Ovary (tissue), 9 donors: ENCODE results near the gene AKAP12. TPM values are rescaled to one million over a fixed set of nuclear protein-coding genes. Genes with fewer than 3 reads are reported as not detected.

Experiments
- DNase-seq, 5 donors: peaks; one replicate each; pipeline ENCODE4 v3.0.0-alpha.2; 2019 to 2020
- H3K27ac ChIP-seq, 2 donors: fragments of 200-600 bp; one replicate each; pipeline versions ENCODE4 v1.5.1 to v1.8.0; 2019 to 2022
- H3K27me3 ChIP-seq: fragments of 200-600 bp; one replicate; pipeline ENCODE4 v1.8.0; 2022
- H3K36me3 ChIP-seq: fragments of 200-600 bp; sonication (generic); one replicate; pipeline ENCODE4 v1.5.1; 2019
- H3K4me1 ChIP-seq: one replicate; pipeline ENCODE4 v1.8.1; 2013; ENCODE audit warnings: mild to moderate bottlenecking, moderate library complexity; ENCODE audit not compliant: insufficient read depth
- H3K4me3 ChIP-seq: fragments of 200-600 bp; sonication (generic); one replicate; pipeline ENCODE4 v1.5.1; 2017
- H3K9me3 ChIP-seq, 2 donors: fragments of 200-600 bp in 1 of 2; sonication (generic) in 1 of 2; one replicate each; pipeline versions ENCODE4 v1.5.1 to v1.8.1; 2013 to 2019; ENCODE audit warnings: mild to moderate bottlenecking in 1 of 2, moderate library complexity in 1 of 2
- CTCF ChIP-seq, 3 donors: fragments of 450-650 bp in 2 of 3; fragments of 200-600 bp in 1 of 3; IDR thresholded peaks; one replicate each; pipeline versions ENCODE4 v1.5.1 to v1.8.0; 2016 to 2022; ENCODE audit warnings: antibody characterized with exemption in 3 of 3, mild to moderate bottlenecking in 1 of 3
- EP300 ChIP-seq: sonication (generic); formaldehyde crosslinking; IDR thresholded peaks from one replicate; pipeline ENCODE4 v1.6.1; 2017; ENCODE audit warnings: antibody characterized with exemption
- POLR2A ChIP-seq: fragments of 450-650 bp; IDR thresholded peaks from one replicate; pipeline ENCODE4 v1.6.1; 2017; ENCODE audit warnings: antibody characterized with exemption, mild to moderate bottlenecking, moderate library complexity
- WGBS, 3 donors: extraction: QIAGEN DNeasy Blood & Tissue Kit in 1 of 3; methylation state at CpG; one replicate each; pipeline versions ENCODE4 v1.1.5 to v1.1.7; 2013 to 2017; 5-methylcytosine and 5-hydroxymethylcytosine counted together
- intact Hi-C, 4 donors: fragments of 100-400 bp; cut with DNase I; formaldehyde crosslinking; loops; one replicate each; pipeline versions ENCODE4 v1.11.0 to v1.15.1; 2022 to 2023
- polyA plus RNA-seq, 2 donors: library from polyadenylated mRNA; stranded (reverse); fragments of 200-250 nt in 1 of 2; fragments of 350-450 nt in 1 of 2; fragmentation: Illumina TruSeq in 1 of 2; extraction: RNeasy Lipid Tissue Mini Kit (QIAGEN cat#74804) in 1 of 2; gene quantifications; one replicate each; pipeline ENCODE4 v1.2.3, GENCODE V29; 2013 to 2014
- total RNA-seq, 7 donors: library from RNA; depleted of rRNA in 2 of 7; stranded (reverse); fragments of >200 nt in 2 of 7; fragmentation: NEBNext Ultra II Directional in 3 of 7; extraction: Animal tissue kit (Norgen Biotek cat#: 25700) in 3 of 7; gene quantifications; one replicate each; pipeline versions ENCODE4 v1.1.0 to v1.2.4, GENCODE V29; 2016 to 2023
- donor health status: DM: no; HTN: no; CAD: no; lungs with moderate emphysema.
- donor health status: DM: no; HTN: no; CAD: no.
- donor health status: Bipolar disorder and iron deficiency.
- donor health status: DM: yes; HTN: yes; CAD: no.
- donor health status: DM: no; HTN: no; CAD: no.
- donor health status: DM: yes; HTN: yes; CAD: no.

Gene AKAP12
- total and polyA plus RNA-seq, 9 donors = 67.2 to 246 (median 125) TPM

GRCh38 chr6:151306269-151306783 is 66.6 kb downstream of the AKAP12 start:
- H3K4me3 ChIP-seq = no peak overlapping the region
- no peaks in the 10 kb centered on the region for H3K27me3 ChIP-seq
- H3K36me3 ChIP-seq = no peaks in the 10 kb centered on the region
- 90 to 93% (median 92%) methylated on average over 12 of the region's 12 CpGs for WGBS, 3 donors
- DNase-seq = no peak
- H3K4me1 ChIP-seq = peaks cover 6% of the 10 kb centered on the region
- intact Hi-C loops = loop anchor here in 1 of 4 donors (10.0 kb wide), 1 partner anchor 62 kb away; no protein-coding TSS in a partner anchor
- no peaks in the 10 kb centered on the region for H3K9me3 ChIP-seq
- no peak overlapping the region for H3K27ac ChIP-seq
- TF ChIP-seq POLR2A (no peak), CTCF (IDR thresholded peaks at IDR 0.05) (no peak), EP300 (no peak)

GRCh38 chr6:151307501-151307900 is 67.7 kb downstream of the AKAP12 start:
- Histone ChIP-seq H3K36me3 (no peaks in the 10 kb centered on the region), H3K4me3 (no peak overlapping the region), H3K27ac (no peak overlapping the region), H3K27me3 (no peaks in the 10 kb centered on the region), H3K9me3 (no peaks in the 10 kb centered on the region), H3K4me1 (peaks cover 6% of the 10 kb centered on the region)
- no peak for DNase-seq
- WGBS, 3 donors = 43 to 60% (median 55%) methylated on average over 4 of the region's 4 CpGs
- no peak for TF ChIP-seq CTCF (IDR thresholded peaks at IDR 0.05)
- no peak for TF ChIP-seq POLR2A
- no peak for TF ChIP-seq EP300
- intact Hi-C loops = loop anchor here in 1 of 4 donors (10.0 kb wide), 1 partner anchor 63 kb away; no protein-coding TSS in a partner anchor

GRCh38 chr6:151309619-151310018 is 69.9 kb downstream of the AKAP12 start:
- no peaks in the 10 kb centered on the region for H3K9me3 ChIP-seq
- intact Hi-C loops = loop anchor here in 2 of 4 donors (5.0 to 10.0 kb wide), 2 partner anchors 65 to 303 kb away; no protein-coding TSS in a partner anchor
- H3K36me3 ChIP-seq = no peaks in the 10 kb centered on the region
- TF ChIP-seq CTCF (IDR thresholded peaks at IDR 0.05) = no peak
- TF ChIP-seq POLR2A = no peak
- no peak for TF ChIP-seq EP300
- no peaks in the 10 kb centered on the region for H3K27me3 ChIP-seq
- 80 to 85% (median 84%) methylated on average over 4 of the region's 4 CpGs for WGBS, 3 donors
- peaks cover 9% of the 10 kb centered on the region for H3K4me1 ChIP-seq
- H3K4me3 ChIP-seq = no peak overlapping the region
- DNase-seq = no peak
- no peak overlapping the region for H3K27ac ChIP-seq

- peaks cover 9% of the 10 kb centered on the region for H3K4me1 ChIP-seq
- DNase-seq = no peak
- intact Hi-C loops = loop anchor here in 2 of 4 donors (5.0 to 10.0 kb wide), 2 partner anchors 65 to 302 kb away; no protein-coding TSS in a partner anchor
- TF ChIP-seq EP300 = no peak
- no peak for TF ChIP-seq CTCF (IDR thresholded peaks at IDR 0.05)
- no peak for TF ChIP-seq POLR2A
- WGBS, 3 donors = 24 to 29% (median 25%) methylated on average over 12 of the region's 12 CpGs
- no peak overlapping the region for H3K4me3 ChIP-seq
- no peaks in the 10 kb centered on the region for H3K36me3 ChIP-seq
- H3K9me3 ChIP-seq = no peaks in the 10 kb centered on the region
- no peaks in the 10 kb centered on the region for H3K27me3 ChIP-seq
- no peak overlapping the region for H3K27ac ChIP-seq
Observed at GRCh38 chr6:151310279-151310678, 70.5 kb downstream of the AKAP12 start.
